Upper lobe of left lung (tissue), 4 donors: ENCODE measurements around the gene ZC3H18.

ENCODE experiments used
- CTCF ChIP-seq, 6 experiments: fragments of 450-650 bp in 4 of 6; fragments of 200-600 bp in 2 of 6; sonication (generic) in 2 of 6; IDR thresholded peaks; one replicate each; pipeline ENCODE4 v1.5.1; 2016 to 2019; ENCODE audit warnings: antibody characterized with exemption in 6 of 6
- EP300 ChIP-seq, 4 donors: sonication (generic); formaldehyde crosslinking; IDR thresholded peaks; one replicate each; pipeline ENCODE4 v1.5.1; 2017; ENCODE audit warnings: antibody characterized with exemption in 4 of 4, control low read depth in 2 of 4

- TF ChIP-seq CTCF (IDR thresholded peaks at IDR 0.05) (no peak), EP300 (IDR thresholded peaks at IDR 0.05) (no peak)
These were observed 85.0 kb downstream of the ZC3H18 start for GRCh38 chr16:88655053-88655732.
